Subcutaneous adipose tissue (tissue), 4 donors: ENCODE results near the gene RIPPLY1. TPM values are rescaled to one million over a fixed set of nuclear protein-coding genes. Genes with fewer than 3 reads are reported as not detected.

Source experiments
- total RNA-seq, 4 donors: library from RNA; depleted of rRNA; stranded (reverse); fragments of >200 nt; gene quantifications; one replicate each; pipeline ENCODE4 v1.1.0, GENCODE V29; 2016
- TF ChIP-seq, protein P1 (sequence below): fragments of 450-650 bp; IDR thresholded peaks from one replicate; pipeline ENCODE4 v1.5.1; 2016; ENCODE audit warnings: low read depth, mild to moderate bottlenecking, control low read depth, antibody characterized with exemption, moderate library complexity

Gene RIPPLY1
- total RNA-seq, 4 donors from 2014 or later, result not detected

DNA sequence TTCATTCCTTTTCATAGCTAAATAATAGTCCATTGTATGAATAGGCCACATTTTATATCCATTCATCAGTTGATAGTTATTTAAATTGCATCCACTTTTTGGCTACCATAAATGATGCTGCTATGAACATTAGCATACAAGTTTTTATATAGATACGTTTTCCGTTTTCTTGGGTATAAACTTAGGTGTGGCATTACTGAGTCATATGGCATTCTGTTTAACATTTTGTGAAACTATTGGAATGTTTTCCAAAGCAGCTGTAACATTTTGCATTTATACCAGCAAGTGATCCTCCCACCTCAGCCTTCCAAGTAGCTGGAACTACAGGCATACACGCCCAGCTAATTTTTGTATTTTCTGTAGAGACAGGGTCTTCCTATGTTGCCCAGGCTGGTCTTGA, 43.3 kb upstream of the RIPPLY1 start:
- TF ChIP-seq, protein P1, sequence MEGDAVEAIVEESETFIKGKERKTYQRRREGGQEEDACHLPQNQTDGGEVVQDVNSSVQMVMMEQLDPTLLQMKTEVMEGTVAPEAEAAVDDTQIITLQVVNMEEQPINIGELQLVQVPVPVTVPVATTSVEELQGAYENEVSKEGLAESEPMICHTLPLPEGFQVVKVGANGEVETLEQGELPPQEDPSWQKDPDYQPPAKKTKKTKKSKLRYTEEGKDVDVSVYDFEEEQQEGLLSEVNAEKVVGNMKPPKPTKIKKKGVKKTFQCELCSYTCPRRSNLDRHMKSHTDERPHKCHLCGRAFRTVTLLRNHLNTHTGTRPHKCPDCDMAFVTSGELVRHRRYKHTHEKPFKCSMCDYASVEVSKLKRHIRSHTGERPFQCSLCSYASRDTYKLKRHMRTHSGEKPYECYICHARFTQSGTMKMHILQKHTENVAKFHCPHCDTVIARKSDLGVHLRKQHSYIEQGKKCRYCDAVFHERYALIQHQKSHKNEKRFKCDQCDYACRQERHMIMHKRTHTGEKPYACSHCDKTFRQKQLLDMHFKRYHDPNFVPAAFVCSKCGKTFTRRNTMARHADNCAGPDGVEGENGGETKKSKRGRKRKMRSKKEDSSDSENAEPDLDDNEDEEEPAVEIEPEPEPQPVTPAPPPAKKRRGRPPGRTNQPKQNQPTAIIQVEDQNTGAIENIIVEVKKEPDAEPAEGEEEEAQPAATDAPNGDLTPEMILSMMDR, result no peak

DNA sequence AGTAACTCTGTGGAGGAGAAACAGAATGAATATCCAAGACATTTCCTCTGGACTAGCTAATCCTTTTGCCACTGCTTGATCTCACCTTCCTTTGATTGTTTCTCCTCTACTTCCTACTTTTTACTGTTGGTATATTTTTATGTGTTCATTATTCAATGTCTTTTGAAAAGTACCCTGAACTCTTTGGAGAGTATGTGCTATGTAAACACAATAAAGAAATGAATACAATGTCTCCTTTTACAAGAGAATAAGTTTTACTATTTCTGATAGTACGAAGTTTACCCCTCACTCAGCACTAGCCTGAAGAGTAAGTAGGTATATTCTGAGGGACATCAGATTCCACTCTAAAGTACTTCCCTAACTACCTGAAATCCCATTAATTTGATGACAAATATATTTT, 36.9 kb upstream of the RIPPLY1 start:
- TF ChIP-seq, protein P1, result no peak

DNA sequence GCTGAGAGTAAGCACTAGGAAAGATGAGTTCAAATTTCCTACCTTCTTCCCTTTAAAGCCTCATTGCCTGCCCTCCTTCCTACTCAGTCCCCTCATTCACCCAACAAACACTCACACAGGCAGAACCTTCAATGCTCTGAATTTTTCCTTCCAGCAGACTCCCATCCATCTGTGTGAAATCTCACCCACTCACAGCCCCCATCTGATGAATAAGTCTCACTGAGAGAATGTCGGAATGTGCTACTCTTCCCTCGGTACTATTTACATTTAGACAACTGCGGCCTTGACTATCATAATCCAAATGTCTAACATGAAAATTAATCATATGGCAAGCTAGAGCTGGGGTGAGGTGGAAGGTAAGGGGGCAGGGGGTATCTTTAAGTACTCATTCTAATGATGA, 36.4 kb upstream of the RIPPLY1 start:
- TF ChIP-seq, protein P1, result no peak

DNA sequence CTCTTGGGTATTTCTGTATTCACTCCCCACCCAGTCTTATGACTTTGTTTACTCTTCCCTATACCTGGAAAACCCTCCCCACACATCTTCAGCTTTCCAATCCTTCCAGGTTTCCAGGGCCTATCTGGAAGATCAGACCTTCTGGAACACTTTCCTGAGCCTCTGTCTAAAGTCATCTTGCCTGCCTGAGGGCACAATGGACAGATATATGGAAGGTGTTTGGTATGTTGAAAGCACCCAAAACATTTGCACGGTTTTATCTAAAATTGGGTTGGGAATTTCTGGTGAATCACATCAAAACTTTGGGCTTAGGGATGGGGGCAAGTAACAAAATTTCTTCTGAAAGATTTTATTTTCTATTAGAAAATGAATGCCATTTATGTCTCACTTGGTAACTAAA, 33.1 kb upstream of the RIPPLY1 start:
- TF ChIP-seq, protein P1, result no peak

DNA sequence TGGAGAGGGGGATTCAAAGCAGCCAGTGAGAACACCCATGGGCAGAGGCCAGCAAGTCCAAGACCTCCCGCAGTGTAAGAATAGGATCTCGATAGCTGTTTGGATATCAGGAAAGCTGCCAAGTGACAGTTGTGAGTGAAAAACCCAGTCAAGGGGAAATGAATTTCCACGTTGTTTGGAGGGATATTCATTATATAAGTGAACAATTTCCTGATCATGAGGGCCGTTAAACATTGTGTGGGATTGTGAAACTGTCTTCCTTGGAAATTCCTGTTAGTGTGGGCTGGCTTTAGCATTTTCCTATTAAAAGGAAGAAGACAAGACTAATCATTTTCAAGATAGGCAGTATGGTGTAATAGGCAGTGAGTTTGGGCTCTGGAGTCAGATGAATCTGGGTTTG, 32.0 kb upstream of the RIPPLY1 start:
- TF ChIP-seq, protein P1, result no peak

DNA sequence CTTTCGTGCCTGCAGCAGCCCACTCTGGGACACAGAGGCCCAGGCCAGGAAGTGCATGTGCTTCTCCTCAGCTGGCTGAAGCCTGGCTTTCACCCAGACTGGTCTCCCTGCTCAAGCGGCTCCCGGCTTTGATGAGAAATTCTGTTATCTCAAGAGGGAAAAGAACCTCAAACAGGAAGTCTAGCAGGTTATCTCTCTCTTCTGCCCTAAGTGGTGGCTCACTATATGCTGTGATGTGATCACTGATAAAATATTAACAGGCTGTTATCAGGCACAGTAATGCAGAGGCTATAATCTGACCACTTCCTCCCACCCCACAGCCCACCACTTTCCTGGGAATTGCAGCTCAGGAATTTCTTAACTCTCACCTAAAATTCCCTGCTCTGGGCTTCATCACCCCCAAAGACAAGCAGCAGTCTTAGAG, 30.4 kb upstream of the RIPPLY1 start:
- TF ChIP-seq, protein P1, result no peak

DNA sequence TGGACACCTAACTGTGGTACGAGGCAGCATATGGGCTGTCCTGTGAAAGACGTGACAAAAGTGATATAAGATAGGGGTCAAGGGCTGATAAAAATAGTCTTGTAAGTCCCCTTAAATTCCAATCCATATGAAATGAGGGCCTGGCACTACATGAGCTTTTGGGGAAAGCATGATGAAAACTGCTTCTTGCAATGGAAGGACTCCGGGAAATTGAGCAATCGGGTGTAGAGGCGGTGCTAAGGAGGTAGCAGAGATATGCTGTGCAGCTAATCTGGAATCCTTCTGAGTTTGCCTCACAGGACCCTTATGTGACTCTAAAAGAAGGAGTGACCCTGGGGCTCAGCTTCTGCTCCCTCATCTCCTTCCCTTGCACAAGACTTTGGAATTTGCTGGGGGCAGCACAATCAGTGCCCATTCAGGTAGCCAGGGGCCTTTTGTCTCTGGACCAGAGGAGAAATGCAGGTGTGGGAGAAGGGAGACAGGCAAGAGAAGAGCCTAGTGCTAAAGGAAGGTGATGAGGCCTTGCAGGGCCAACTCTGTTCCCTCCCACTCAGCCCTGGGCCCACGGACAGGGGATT, 29.9 kb upstream of the RIPPLY1 start:
- TF ChIP-seq, protein P1, result no peak
